ENCODE measurements around the gene USP6NL. TPM values are rescaled to one million over a fixed set of nuclear protein-coding genes. Genes with fewer than 3 reads are reported as not detected.
A peak's percentile ranks its signal among the peaks of the same experiment; 100 is the strongest.

USP6NL gene
- total RNA-seq, 1 experiment from 2014 or later: 22.1 TPM

- no TSS peak for BruUV-seq (replicated peaks)
- Histone ChIP-seq H3K4me2 (no peak overlapping the region), H3F3A (ENCODE audit: insufficient read depth, low read depth) (no peaks in the 10 kb centered on the region), H3K27ac (no peak overlapping the region), H3K4me3 (no peak overlapping the region), H3K79me2 (ENCODE audit: low read depth) (no peaks in the 10 kb centered on the region), H3K36me3 (ENCODE audit: low read depth) (no peaks in the 10 kb centered on the region), H3K4me1 (replicated peaks; ENCODE audit: insufficient read depth) (no peaks in the 10 kb centered on the region), H3K27me3 (ENCODE audit: insufficient read depth, low read depth) (peaks cover 4% of the 10 kb centered on the region; the same call in 1 of the 2 replicates), H4K20me1 (ENCODE audit: insufficient read depth) (no peaks in the 10 kb centered on the region), H3K9me3 (ENCODE audit: insufficient read depth, low read depth) (no peaks in the 10 kb centered on the region), H3K9me2 (ENCODE audit: insufficient read depth) (no peaks in the 10 kb centered on the region), H2AFZ (no peak overlapping the region)
- ChIA-PET CTCF (no interaction called here), POLR2A (ENCODE audit: unreplicated experiment) (no interaction called here)
- intact Hi-C loops (cut with micrococcal nuclease; ENCODE audit: unreplicated experiment): no loop called here
- DNase-seq: no peak
- TF ChIP-seq, protein P1, sequence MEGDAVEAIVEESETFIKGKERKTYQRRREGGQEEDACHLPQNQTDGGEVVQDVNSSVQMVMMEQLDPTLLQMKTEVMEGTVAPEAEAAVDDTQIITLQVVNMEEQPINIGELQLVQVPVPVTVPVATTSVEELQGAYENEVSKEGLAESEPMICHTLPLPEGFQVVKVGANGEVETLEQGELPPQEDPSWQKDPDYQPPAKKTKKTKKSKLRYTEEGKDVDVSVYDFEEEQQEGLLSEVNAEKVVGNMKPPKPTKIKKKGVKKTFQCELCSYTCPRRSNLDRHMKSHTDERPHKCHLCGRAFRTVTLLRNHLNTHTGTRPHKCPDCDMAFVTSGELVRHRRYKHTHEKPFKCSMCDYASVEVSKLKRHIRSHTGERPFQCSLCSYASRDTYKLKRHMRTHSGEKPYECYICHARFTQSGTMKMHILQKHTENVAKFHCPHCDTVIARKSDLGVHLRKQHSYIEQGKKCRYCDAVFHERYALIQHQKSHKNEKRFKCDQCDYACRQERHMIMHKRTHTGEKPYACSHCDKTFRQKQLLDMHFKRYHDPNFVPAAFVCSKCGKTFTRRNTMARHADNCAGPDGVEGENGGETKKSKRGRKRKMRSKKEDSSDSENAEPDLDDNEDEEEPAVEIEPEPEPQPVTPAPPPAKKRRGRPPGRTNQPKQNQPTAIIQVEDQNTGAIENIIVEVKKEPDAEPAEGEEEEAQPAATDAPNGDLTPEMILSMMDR (conservative IDR thresholded peaks at IDR 0.05): no peak
- no peak for TF ChIP-seq EZH2 (IDR thresholded peaks at IDR 0.05; ENCODE audit: low read depth)
Observed at GRCh38 chr10:11425296-11425610, 186.2 kb downstream of the USP6NL start.

GRCh38 chr10:11424456-11425295 lies 186.8 kb downstream of the USP6NL start:
- no peaks in the 10 kb centered on the region for H3K36me3 ChIP-seq (ENCODE audit: low read depth)
- H3K4me1 ChIP-seq (replicated peaks; ENCODE audit: insufficient read depth): no peaks in the 10 kb centered on the region
- H3F3A ChIP-seq (ENCODE audit: insufficient read depth, low read depth): no peaks in the 10 kb centered on the region
- H3K27ac ChIP-seq: no peak overlapping the region
- H2AFZ ChIP-seq: no peak overlapping the region
- peak in 1 of 2 experiments; percentile 40 for DNase-seq
- no TSS peak for BruUV-seq (replicated peaks)
- CTCF ChIA-PET: interaction anchor here (0.7 kb wide), 1 partner anchor 1985 kb away, joined by 3 read pairs; no protein-coding TSS in a partner anchor
- H4K20me1 ChIP-seq (ENCODE audit: insufficient read depth): no peaks in the 10 kb centered on the region
- POLR2A ChIA-PET (ENCODE audit: unreplicated experiment): no interaction called here
- no peaks in the 10 kb centered on the region for H3K79me2 ChIP-seq (ENCODE audit: low read depth)
- no peak overlapping the region for H3K4me2 ChIP-seq
- H3K4me3 ChIP-seq: no peak overlapping the region
- TF ChIP-seq, protein P1 (conservative IDR thresholded peaks at IDR 0.05): peak; percentile 80
- no peak for TF ChIP-seq EZH2 (IDR thresholded peaks at IDR 0.05; ENCODE audit: low read depth)
- no peaks in the 10 kb centered on the region for H3K9me3 ChIP-seq (ENCODE audit: insufficient read depth, low read depth)
- no peaks in the 10 kb centered on the region for H3K9me2 ChIP-seq (ENCODE audit: insufficient read depth)
- H3K27me3 ChIP-seq (ENCODE audit: insufficient read depth, low read depth): peaks cover 4% of the 10 kb centered on the region; the same call in 1 of the 2 replicates
- intact Hi-C loops (cut with micrococcal nuclease; ENCODE audit: unreplicated experiment): loop anchor here (1.0 kb wide), 1 partner anchor 334 kb away; no protein-coding TSS in a partner anchor

DNA sequence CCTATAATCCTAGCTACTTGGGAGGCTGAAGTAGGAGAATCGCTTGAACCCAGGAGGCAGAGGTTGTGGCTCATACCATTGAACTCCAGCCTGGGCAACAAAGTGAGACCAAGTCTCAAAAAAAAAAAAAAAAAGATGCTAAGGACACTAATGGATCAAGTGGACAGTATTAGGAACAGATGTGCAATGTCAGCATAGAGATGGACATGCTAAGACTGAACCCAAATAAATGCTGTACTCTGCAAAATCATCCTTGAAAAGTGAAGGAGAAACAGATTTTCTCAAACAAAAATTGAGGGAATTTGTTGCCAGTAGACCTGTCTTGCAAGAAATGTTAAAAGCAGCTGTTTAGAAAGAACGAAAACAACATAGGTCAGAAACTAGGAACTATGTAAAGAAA lies 194.5 kb downstream of the USP6NL start:
- TF ChIP-seq, protein P1 (conservative IDR thresholded peaks at IDR 0.05): no peak
- TF ChIP-seq EZH2 (IDR thresholded peaks at IDR 0.05; ENCODE audit: low read depth): no peak
- ChIA-PET CTCF (no interaction called here), POLR2A (ENCODE audit: unreplicated experiment) (no interaction called here)
- Histone ChIP-seq H3K27ac (no peak overlapping the region), H3K9me3 (ENCODE audit: insufficient read depth, low read depth) (no peaks in the 10 kb centered on the region), H3F3A (ENCODE audit: insufficient read depth, low read depth) (no peaks in the 10 kb centered on the region), H3K9me2 (ENCODE audit: insufficient read depth) (no peaks in the 10 kb centered on the region), H3K79me2 (ENCODE audit: low read depth) (no peaks in the 10 kb centered on the region), H3K36me3 (ENCODE audit: low read depth) (no peaks in the 10 kb centered on the region), H2AFZ (no peak overlapping the region), H3K27me3 (ENCODE audit: insufficient read depth, low read depth) (peaks cover 24% of the 10 kb centered on the region), H3K4me1 (replicated peaks; ENCODE audit: insufficient read depth) (no peaks in the 10 kb centered on the region), H3K4me2 (no peak overlapping the region), H3K4me3 (no peak overlapping the region), H4K20me1 (ENCODE audit: insufficient read depth) (no peaks in the 10 kb centered on the region)
- intact Hi-C loops (cut with micrococcal nuclease; ENCODE audit: unreplicated experiment): no loop called here
- no TSS peak for BruUV-seq (replicated peaks)
- DNase-seq: no peak
